Activated T-cell treated with anti-CD3 and anti-CD28 coated beads, Interleukin-2, amount 50 U/mL, for 48 hours (primary cell): Measurements from ENCODE around the gene MYLIP.

Source experiments
- DNase-seq, 2 experiments: peaks; one replicate each; pipeline ENCODE4 v3.0.0-alpha.2; 2020

MYLIP gene

DNA sequence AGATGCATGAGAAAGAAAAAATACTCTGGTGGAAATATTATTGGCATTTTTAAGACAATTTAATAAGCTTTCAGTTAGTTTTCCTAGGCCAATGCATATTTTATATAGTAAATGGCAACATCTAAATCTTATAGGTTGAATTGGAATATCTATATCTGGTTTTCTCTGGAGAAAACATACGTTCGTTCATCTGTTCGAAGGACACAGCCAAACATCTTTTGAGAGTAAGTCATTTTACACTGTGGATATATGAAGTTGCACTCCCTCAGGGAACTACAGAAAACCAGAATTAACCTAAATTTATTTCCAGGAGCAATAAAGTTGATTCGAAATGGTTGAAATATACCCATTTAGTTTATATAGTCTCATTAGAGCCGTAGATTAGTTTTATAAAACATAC, 49.0 kb downstream of the MYLIP start:
- no peak for DNase-seq

DNA sequence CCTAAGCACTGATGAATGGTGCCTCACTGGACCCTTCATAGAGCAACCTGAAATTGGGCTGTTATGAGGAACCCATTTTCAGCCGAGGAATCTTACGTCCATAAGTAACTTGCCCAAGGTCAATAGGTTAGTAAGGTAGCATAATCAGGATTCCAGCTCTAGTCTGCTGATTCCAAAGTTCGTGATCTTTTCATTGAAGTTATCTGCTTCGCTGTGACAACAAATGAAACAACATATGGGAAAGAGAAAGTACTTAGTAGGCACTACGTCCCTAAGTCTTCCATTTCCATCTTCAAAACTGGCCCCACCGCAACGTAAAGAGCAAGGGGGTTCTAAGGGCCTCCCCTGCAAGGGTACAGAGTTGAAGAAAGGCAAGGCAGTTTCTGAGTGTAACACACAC, 49.5 kb downstream of the MYLIP start:
- no peak for DNase-seq

DNA sequence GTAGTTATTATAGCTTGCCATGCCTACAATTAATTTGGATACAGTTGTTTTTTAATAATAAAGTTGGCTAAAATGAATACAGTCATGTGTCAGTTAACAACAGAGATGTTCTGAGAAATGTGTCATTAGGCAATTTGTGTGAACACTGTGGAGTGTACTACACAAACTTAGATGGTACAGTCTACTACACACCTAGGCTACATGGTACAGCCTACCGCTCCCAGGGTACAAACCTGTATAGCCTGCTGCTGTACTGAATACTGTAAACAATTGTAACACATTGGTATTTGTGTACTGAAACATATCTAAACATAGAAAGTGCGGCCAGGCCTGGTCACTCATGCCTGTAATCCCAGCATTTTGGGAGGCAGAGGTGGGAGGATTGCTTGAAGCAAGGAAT, 50.2 kb downstream of the MYLIP start:
- no peak for DNase-seq

DNA sequence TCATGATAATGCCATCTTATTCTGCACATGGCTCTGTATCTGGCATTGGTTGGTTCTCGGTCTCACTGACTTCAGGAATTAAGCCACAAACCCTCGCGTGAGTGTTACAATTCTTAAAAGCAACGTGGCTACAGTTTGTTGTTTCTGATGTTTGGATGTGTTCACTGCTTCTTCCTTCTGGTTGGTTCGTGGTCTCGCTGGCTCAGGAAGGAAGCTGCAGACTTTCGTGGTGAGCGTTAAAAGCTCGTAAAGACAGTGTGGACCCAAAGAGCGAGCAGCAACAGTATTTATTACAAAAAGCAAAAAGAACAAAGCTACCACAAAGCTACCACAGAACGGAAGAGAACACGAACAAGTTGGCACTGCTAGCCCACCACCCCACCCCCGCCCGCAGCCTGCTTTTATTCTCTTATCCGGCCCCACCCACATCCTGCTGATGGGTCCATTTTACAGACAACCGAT, 51.1 kb downstream of the MYLIP start:
- peak in 1 of 2 experiments; percentile 32 for DNase-seq

DNA sequence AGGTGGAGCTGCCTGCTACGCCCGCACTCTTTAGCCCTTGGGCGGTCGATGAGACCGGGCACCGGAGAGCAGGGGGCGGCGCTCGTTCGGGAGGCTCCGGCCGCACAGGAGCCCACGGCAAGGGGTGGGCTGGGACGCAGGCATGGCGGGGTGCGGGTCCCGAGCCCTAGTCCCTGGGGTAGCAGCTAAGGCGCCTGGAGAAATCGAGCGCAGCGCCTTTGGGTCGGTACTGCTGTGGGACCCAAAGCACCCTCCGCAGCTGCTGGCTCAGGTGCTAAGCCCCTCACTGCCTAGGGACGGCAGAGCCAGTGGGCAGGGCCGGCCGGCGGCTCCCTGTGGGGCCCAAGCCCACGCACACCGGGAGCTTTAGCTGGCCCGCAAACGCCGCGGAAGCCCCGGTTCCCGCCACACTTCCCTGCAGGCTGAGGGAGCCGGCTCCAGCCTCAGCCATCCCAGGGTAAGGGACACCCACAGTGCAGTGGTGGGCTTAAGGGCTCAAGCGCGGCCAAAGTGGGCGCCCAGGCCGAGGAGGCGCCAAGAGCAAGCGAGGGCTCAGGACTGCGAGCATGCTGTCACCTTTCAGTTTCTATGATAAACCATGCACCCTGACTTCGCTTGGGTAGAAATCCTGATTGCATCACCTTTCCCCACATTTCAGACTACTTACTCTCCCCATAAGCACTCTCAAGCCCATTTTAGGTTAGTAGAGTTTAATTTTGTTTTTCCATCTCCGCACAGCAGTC, 52.0 kb downstream of the MYLIP start:
- DNase-seq, result no peak

DNA sequence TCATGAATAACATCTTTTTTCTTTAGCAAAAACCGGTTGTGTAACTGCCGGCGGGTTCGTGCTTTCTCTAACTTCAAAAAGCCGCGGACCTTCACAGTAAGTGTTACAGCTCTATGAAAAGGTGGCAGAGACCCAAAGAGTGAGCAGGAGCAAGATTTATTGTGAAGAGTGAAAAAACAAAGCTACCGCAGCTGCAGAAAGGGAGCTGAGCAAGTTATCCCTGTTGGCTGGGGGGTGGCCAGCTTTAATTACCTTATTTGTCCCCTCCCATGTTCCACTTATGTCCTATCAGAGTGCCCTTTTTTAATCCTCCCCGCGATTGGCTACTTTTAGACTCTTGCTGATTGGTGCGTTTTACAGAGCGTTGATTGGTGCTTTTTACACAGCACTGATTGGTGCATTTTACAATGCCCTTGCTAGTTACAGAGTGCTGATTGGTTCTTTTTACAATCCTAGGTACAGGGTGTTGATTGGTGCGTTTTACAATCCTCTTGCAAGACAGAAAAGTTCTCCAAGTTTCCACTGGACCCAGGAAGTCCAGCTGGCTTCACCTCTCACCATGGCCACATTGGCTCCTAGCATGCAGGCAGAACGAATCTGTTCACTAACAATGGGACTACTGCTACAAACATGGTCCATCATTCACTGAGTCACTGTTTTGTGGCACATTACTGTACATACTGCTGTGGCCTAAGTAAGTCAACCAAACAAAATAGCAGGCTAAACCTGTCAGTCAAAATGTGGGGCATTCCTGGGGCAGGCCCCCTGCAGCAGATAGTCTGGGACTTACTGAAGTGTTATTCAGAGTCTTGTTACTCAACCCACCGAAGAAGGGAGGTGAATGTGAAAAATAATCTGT, 52.8 kb downstream of the MYLIP start:
- DNase-seq, result no peak

DNA sequence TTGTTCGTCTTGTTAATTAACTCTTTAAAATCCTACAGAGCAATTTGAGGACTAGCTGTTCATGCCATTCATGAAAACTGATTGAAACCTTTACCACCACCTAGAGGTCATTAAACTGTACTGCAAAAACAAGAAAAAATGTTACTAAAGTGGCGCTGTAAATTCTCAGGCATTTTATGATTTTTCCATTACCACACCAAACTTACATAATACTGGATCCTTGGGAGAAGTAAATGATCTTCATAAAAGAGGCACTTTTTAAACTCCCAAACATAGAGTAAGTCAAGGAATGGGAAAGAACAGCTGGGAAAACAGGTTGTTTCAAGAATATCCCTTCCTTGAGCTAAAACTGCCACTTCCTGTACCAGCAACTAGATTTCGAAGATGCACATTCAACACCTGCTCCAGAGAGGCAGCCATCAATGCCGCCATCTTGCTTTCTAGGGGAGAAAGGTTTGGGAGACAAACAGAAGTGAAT, 54.3 kb downstream of the MYLIP start:
- no peak for DNase-seq

DNA sequence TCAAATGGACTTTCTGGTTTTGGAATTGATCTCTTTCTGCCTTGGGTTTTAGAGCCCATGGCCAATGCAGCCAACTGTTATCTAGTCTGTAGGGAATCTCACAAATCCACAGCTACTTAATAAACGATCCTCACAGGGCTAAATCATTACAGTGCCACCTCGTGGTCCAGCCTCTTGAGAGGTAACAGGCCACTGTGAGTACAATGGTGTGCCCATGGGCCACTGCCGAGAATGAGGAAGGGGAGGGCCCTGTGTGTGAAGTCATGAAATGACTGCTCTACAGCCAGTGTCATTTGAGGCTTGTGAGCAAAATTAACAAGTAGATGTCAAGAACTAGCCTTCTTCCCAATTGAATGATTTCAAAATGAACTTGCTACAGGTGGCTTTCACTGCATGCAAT, 55.2 kb downstream of the MYLIP start:
- DNase-seq, result no peak

DNA sequence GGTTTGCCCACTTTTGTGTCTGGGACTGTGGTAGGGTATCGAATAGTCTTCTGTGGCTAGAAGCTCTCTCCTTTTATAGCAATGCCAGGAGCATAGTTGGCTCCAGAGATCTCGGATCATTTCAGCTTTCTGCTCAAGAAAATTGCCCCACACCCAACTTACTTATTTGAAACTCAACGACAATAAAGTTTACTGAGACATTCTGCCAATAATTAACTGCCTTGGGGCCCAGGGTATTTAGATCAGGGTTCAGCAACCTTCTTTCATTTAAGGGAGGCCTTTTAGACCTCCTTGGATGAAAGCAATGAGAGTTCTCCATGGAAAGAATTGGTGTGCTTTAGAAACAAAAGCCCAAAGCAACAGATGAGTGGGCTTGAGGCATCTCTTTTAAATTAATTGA, 55.7 kb downstream of the MYLIP start:
- no peak for DNase-seq

DNA sequence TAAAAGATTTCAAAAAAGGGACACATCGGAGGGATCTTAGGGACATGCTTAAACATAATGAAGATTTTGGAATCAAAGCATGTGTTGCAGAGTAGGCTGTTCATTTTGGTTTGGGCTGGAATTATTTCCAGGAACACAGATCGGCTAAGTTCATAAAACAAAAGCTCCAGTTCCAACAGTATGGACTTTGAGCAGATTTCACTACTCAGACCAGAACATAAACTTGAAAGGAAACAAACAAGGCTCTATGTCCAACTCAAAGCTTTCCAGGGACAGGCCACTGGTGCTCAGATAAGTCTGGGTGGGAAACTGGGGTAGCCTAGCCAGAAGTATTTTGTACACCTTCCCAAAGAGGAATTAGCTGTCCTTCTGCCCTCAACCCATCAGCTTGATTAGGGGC, 58.3 kb downstream of the MYLIP start:
- DNase-seq, result no peak

DNA sequence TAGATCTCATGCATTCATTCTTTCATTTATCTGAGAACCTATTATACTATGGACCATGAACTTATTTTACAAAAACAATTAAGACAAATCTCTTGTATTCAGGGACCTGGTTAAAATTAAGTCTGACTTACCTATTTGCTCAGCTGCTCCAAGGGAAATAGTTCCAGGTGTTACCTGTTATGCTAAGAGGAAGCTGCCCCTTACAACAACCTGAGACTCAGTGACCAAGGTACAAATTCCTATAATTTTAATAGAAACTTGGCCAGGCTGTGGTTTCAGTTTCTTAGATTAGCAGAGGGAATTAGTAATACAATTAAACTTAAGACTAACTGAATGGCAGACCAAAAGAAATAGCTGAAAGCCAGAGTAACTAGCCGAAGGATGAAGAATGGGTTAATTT, 61.3 kb downstream of the MYLIP start:
- DNase-seq, result no peak

DNA sequence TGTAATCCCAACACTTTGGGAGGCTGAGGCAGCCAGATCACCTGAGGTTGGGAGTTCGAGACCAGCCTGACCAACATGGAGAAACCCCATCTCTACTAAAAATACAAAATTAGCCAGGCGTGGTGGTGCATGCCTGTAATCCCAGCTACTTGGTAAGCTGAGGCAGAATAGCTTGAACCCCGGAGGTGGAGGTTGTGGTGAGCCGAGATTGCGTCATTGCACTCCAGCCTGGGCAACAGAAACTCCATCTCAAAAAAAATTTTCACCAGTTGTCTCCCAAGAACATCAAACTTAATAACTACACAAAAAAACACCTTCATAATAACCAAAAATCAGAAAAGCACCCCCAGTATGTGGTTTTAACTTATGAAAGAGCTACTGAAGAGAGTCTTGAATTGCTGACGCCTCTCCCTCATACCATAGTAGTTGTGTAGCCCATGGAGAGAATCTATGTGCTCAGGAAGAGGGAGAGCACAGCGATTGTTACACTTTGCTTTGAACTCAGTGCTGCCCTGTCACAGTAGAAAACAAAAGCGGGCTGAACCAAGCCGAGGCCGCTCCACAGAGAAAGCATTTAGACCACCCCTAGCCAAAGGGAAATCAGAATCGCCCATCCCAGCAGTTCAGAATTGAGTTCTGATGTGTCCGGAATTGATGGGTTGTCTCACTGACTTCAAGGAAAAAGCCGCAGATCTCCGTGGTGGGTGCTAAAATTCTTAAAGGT, 67.5 kb downstream of the MYLIP start:
- no peak for DNase-seq

DNA sequence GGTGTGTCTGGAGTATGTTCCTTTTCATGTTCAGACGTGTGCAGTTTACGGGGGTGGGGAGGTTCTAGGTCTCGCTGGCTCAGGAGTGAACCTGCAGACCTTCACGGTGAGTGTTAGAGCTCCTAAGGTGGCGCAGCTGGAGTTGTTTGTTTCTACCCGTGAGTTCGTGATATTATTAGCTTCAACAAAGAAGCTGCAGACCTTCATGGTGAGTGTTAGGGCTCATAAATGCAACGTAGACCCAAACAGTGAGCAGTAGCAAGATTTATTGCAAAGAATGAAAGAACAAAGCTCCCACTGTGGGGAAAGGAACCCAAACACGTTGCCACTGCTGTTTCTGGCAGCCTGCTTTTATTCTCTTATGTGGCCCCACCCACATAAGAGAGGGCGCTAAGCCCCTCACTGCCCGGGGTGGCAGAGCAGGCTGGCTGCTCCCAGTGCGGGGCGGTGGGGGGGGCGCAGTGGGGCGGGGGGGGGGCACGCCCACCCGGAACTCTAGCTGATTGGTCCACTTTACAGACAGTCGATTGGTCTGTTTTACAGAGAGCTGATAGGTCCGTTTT, 68.2 kb downstream of the MYLIP start:
- no peak for DNase-seq
